GM18507 (cell line): ENCODE data around the gene LILRB1.
"Not testable (repeated sequence)": the region's sequence is repeated elsewhere in the genome, so short reads cannot be mapped to it uniquely, and the experiment has no call there.

Experiments used
- DNase-seq: peaks from one replicate; pipeline ENCODE4 v3.0.0; 2011; ENCODE audit warnings: low read depth; ENCODE audit not compliant: insufficient read length; ENCODE audit errors: extremely low spot score
- FAIRE-seq: peaks from 2 replicates; lab custom pipeline; 2011; peaks lifted over from hg19 to GRCh38; lab: Jason Lieb, UNC

The LILRB1 gene

DNA sequence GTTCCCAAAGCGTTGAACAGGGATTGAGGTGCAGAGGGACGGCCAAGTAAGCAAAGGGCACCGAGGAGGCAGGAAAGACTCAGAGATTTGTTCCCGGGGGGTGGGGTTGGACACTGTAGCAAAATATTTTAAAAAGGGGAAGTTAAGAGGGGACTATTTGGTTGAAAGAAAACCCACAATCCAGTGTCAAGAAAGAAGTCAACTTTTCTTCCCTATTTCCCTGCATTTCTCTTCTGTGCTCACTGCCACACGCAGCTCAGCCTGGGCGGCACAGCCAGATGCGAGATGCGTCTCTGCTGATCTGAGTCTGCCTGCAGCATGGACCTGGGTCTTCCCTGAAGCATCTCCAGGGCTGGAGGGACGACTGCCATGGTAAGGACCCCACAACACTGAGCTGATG, at the start of gene LILRB1:
Gene LILRB1 (plus strand): TSS at position 223 of the 400 bp plus-strand sequence. CDS start 590 bp downstream, outside the sequence.
- not testable (repeated sequence) for DNase-seq

DNA sequence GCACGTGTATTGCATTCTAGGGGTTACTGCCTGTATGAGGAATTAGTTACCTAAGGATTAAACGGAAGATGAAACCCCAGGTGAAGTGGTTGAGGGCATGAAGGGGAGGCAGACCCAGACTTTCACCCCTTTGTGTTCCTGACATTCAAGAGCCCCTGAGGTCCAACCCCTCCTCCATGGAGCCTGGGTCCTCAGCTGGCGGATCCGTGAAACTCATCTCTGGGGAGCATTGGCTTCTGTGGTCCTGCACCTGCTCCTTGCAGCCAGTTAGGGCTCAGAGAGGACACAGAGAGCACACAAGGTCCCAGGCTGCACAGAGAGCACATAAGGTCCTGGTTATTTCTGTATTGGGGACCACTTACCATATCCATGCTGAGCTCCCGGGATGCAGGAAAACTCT, 43.9 kb upstream of the LILRB1 start:
- DNase-seq: no peak
- no peak for FAIRE-seq

More for the DNA sequence above, at the start of gene LILRB1:
- FAIRE-seq: not testable (repeated sequence)

DNA sequence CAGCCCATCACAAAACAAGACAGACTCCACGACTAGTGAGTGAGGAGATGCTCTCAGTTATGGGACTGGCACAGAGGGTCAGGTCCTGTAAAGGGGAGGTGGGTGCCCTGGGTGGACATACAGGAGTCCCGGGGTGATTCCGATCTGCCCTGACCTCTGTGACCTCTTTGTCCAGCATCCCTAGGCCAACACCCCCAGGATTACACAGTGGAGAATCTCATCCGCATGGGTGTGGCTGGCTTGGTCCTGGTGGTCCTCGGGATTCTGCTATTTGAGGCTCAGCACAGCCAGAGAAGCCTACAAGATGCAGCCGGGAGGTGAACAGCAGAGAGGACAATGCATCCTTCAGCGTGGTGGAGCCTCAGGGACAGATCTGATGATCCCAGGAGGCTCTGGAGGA, 43.3 kb upstream of the LILRB1 start:
- DNase-seq (no peak), FAIRE-seq (no peak)

DNA sequence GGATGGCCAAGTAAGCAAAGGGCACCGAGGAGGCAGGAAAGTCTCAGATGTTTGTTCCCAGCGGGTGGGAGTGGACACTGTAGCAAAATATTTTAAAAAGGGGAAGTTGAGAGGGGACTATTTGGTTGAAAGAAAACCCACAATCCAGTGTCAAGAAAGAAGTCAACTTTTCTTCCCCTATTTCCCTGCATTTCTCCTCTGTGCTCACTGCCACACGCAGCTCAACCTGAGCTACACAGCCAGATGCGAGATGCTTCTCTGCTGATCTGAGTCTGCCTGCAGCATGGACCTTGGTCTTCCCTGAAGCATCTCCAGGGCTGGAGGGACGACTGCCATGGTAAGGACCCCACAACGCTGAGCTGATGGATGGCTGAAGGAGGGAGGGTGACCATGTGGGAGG, 36.8 kb upstream of the LILRB1 start, which contains the start of gene LILRA1:
Gene LILRA1 (plus strand): TSS at position 188 of the 400 bp plus-strand sequence. CDS start 613 bp downstream, outside the sequence.
- FAIRE-seq: peak; percentile 52

DNA sequence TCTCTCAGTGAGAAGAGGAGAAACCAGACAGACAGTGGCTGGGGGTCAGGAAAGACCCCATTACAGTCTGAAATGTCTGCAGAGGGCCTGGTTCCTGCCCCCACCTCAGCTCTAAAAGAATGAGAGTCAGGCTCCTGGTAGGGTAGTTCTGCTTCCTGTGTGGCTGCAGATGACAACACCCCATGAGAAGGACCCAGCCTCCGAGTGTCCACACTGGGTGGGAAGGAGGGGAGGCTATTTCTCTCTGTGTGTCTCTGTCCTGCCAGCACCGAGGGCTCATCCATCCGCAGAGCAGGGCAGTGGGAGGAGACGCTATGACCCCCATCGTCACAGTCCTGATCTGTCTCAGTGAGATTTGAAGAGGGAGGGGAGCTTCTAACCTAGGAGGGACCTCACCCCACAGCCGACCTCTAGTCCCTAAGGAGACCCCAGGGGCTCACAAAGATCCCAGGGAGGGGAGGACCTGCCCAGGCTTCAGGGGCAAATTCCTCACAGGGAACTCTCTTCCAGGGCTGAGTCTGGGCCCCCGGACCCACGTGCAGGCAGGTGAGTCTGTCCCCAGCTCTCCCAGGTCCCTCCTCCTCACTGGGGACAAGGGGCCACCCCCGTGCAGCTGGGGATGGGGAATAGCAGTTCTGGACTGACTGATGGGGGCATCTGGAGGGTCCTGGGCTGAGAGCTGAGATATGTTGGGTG, 36.2 kb upstream of the LILRB1 start:
- FAIRE-seq, DNase-seq: not testable (repeated sequence)

More for the DNA sequence above, 36.8 kb upstream of the LILRB1 start, which contains the start of gene LILRA1:
- DNase-seq: not testable (repeated sequence)

DNA sequence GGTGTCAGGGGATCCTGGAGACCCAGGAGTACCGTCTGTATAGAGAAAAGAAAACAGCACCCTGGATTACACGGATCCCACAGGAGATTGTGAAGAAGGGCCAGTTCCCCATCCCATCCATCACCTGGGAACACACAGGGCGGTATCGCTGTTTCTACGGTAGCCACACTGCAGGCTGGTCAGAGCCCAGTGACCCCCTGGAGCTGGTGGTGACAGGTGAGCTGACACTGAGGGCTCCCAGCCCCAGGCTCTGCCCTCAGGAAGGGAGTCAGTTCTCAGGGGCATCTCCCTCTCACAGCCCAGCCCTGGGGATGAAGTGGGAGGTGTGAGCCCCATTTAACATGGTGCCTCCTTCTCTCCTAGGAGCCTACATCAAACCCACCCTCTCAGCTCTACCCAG, 35.5 kb upstream of the LILRB1 start:
- FAIRE-seq: no peak
- DNase-seq: no peak

GRCh38 chr19:54595680-54596436, 34.4 kb upstream of the LILRB1 start:
- DNase-seq, FAIRE-seq: not testable (repeated sequence)

- DNase-seq (no peak), FAIRE-seq (no peak)
Observed at GRCh38 chr19:54600212-54600611, 30.1 kb upstream of the LILRB1 start.

- DNase-seq (no peak), FAIRE-seq (no peak)
Observed at GRCh38 chr19:54606230-54606629, 24.1 kb upstream of the LILRB1 start.

GRCh38 chr19:54606891-54607784, 23.1 kb upstream of the LILRB1 start:
- DNase-seq: no peak
- FAIRE-seq: peak; percentile 94

DNA sequence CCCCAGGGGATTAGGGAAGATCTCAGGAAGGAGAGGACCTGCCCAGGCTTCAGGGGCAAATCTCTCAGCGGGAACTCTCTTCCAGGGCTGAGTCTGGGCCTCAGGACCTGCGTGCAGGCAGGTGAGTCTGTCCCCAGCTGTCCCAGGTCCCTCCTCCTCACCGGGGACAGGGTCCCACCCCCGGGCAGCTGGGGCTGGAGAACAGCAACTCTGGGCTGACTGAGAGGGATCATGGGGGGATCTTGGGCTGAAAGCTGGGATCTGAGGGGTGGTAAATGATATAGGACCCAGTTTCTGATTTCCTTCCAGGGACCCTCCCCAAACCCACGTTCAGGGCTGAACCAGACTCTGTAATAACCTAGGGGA, 22.5 kb upstream of the LILRB1 start:
- DNase-seq (no peak), FAIRE-seq (no peak)

DNA sequence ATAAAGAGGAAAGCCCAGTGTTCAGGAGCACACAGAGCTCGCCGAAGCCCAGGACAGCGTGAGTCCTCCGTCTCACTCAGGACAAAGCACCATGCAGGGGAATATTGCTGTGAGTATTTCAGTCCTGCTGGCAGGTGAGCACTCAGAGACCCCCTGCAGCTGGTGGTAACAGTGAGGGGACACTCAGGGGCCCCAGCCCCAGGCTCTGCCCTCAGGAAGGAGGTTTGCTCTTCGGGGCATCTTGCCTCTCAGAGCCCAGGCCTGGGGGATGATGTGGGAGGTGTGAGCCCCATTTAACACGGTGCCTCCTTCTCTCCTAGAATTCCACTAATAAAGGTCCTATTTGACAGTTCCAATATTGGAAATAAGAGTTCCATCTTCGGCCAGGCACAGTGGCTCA, 22.1 kb upstream of the LILRB1 start:
- FAIRE-seq (no peak), DNase-seq (no peak)

DNA sequence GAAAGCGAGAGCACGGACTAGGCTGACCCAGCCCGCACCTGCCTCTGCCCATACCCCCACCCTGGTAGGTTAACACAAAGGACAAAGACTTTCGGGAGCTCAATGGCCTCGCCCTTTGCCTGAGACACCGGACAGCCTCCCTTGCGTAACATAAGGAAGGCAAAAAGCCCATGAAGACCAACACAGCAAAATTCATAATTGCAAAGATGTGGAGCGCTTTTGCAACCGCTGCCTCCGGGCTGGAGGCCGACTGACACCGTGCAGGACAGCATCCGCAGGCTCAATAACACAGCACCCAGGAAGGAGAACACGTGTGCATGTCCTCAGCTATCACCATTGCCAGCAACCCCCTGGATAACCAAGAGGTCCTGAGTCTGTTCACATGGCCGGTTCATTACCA, 21.5 kb upstream of the LILRB1 start:
- DNase-seq (no peak), FAIRE-seq (no peak)

DNA sequence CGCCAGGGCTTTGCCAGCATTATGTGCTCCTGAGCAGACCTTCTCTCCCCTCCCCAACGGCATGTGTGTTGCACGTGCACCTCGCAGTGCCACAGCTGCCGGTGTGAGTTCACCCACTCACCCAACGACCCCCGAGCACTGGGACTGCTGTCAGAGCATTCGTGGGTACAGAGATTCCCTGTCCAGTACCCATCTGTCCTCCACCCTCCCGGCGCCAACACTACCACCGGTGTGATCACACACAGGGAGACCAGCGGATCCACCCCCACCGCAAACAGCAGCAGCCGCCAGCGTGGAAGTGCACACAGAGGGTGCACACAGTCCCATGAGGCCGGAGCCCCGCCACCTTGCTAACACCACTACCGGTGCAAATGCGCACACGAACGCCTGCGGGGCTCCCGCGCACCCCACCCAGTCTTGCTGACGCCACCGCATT, 20.9 kb upstream of the LILRB1 start:
- no peak for DNase-seq
- no peak for FAIRE-seq

DNA sequence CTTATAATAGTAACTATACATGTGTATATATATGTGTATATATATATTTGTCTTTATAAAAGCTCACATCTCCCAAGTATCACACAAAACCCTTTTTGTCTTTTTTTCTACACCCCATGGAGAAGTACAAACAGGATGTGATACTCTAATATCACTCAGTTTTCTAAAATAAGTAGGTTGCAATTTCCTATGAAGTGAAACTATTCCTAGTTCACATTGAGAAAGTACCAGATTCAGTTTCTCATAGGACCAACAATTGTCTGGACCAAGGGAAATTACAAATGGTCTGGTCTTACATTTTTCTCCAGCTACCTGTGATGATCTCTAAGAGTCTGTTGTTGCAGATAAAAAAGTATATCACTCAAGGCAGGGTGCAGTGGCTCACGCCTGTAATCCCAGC, 17.9 kb upstream of the LILRB1 start:
- FAIRE-seq: peak; percentile 80

GRCh38 chr19:54614726-54615125, 15.6 kb upstream of the LILRB1 start:
- DNase-seq (no peak), FAIRE-seq (no peak)

More for the DNA sequence above, 17.9 kb upstream of the LILRB1 start:
- DNase-seq: no peak

DNA sequence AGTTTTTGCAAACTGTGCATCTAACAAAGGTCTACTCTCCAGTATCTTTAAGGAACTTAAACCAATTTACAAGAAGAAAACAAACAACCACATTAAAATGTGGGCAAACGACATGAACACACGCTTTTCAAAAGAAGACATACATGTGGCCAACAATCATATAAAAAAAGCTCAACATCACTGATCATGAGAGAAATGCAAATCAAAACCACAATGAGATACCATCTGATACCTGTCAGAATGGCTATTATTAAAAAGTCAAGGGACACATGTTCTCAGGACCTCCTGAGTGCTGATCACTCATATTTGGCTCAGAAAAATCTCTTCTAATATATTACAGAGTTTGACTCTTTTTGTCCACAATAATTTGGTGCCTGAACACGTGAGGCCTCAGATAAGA, 14.2 kb upstream of the LILRB1 start:
- FAIRE-seq: no peak
- no peak for DNase-seq

DNA sequence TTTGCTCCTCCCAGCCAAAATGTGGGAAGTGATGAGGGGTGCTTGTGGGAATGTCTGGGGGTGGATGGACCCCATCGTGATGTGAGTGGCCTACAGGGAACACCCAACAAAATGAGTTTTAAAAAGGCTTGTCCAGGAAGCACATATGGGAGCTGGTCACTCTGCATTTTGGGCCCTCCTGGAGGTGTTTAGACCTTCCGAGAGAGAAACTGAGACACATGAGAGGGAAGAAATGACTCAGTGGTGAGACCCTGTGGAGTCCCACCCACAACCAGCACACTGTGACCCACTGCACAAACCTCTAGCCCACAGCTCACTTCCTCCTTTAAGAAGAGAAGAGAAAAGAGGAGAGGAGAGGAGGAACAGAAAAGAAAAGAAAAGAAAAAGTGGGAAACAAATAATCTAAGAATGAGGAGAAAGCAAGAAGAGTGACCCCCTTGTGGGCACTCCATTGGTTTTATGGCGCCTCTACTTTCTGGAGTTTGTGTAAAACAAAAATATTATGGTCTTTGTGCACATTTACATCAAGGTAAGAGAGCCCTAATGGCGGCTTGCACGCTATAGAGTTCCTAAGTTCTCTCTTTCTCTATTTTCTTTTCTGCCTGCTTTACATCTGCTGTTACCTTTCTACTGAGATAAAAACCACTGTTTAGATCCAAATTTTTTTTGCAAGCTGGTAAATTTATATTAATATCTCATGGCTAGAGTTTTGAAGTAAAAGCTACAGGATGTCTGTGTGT, 13.3 kb upstream of the LILRB1 start:
- DNase-seq: no peak
- FAIRE-seq: peak; percentile 100

GRCh38 chr19:54620464-54620863, 9.8 kb upstream of the LILRB1 start:
- FAIRE-seq (peak; percentile 74), DNase-seq (no peak)
